Neural progenitor cell (in vitro differentiated cells): ENCODE data around the gene ZNF202. TPM values are rescaled to one million over a fixed set of nuclear protein-coding genes. Genes with fewer than 3 reads are reported as not detected.

Experiments
- DNase-seq: peaks from one replicate; pipeline ENCODE4 v3.0.0-alpha.2; 2016; ENCODE audit warnings: low spot score
- H2AFZ ChIP-seq: fragments of 200-600 bp; sonication (generic); replicated peaks from 2 replicates; pipeline ENCODE4 v1.6.1; 2016; ENCODE audit warnings: antibody characterized with exemption
- H3F3A ChIP-seq: fragments of 200-600 bp; sonication (generic); 2 replicates; pipeline ENCODE4 v1.6.1; 2016; ENCODE audit warnings: antibody characterized with exemption, low read depth
- H3K27ac ChIP-seq: fragments of 200-600 bp; sonication (generic); 2 replicates; pipeline ENCODE4 v1.5.1; 2016; ENCODE audit warnings: mild to moderate bottlenecking
- H3K27me3 ChIP-seq: fragments of 200-600 bp; sonication (generic); 2 replicates; pipeline ENCODE4 v1.6.1; 2016; ENCODE audit warnings: mild to moderate bottlenecking, moderate library complexity
- H3K36me3 ChIP-seq: fragments of 200-600 bp; sonication (generic); 2 replicates; pipeline ENCODE4 v1.5.1; 2016
- H3K4me1 ChIP-seq: fragments of 200-600 bp; sonication (generic); 2 replicates; pipeline ENCODE4 v1.6.1; 2016; ENCODE audit warnings: mixed run types
- H3K4me2 ChIP-seq: fragments of 200-600 bp; sonication (generic); 2 replicates; pipeline ENCODE4 v1.6.1; 2016
- H3K4me3 ChIP-seq: fragments of 200-600 bp; sonication (generic); 2 replicates; pipeline ENCODE4 v1.5.1; 2016
- H3K79me2 ChIP-seq: fragments of 200-600 bp; sonication (generic); 2 replicates; pipeline ENCODE4 v1.6.1; 2016; ENCODE audit warnings: low read depth
- H3K9ac ChIP-seq: fragments of 200-600 bp; sonication (generic); 2 replicates; pipeline ENCODE4 v1.6.1; 2016
- H3K9me3 ChIP-seq: fragments of 200-600 bp; sonication (generic); 2 replicates; pipeline ENCODE4 v1.5.1; 2016; ENCODE audit warnings: low read depth
- H4K20me1 ChIP-seq: fragments of 200-600 bp; sonication (generic); 2 replicates; pipeline ENCODE4 v1.6.1; 2016; ENCODE audit warnings: low read depth
- H3K27ac Mint-ChIP-seq: 3 replicates; pipeline ENCODE4 v1.8.0; 2021; ENCODE audit warnings: mixed read lengths
- H3K27me3 Mint-ChIP-seq: 2 replicates; pipeline ENCODE4 v1.8.0; 2022; ENCODE audit warnings: low read depth, mild to moderate bottlenecking, inconsistent platforms, moderate library complexity, mixed read lengths; ENCODE audit not compliant: insufficient read depth
- H3K36me3 Mint-ChIP-seq: 3 replicates; pipeline ENCODE4 v1.8.0; 2021; ENCODE audit warnings: mixed read lengths
- H3K4me1 Mint-ChIP-seq: 3 replicates; pipeline ENCODE4 v1.8.0; 2021; ENCODE audit warnings: mixed read lengths
- H3K4me3 Mint-ChIP-seq: 3 replicates; pipeline ENCODE4 v1.8.0; 2021; ENCODE audit warnings: mild to moderate bottlenecking, moderate library complexity, mixed read lengths
- H3K9me3 Mint-ChIP-seq: 3 replicates; pipeline ENCODE4 v1.8.0; 2020; ENCODE audit warnings: mixed read lengths
- EZH2 ChIP-seq: fragments of 200-600 bp; sonication (generic); IDR thresholded peaks from 2 replicates; pipeline ENCODE4 v1.6.1; 2017; ENCODE audit warnings: antibody characterized with exemption, mild to moderate bottlenecking, moderate library complexity
- EZH2phosphoT487 ChIP-seq: fragments of 200-600 bp; sonication (generic); IDR thresholded peaks from 2 replicates; pipeline ENCODE4 v1.6.1; 2017; ENCODE audit warnings: antibody characterized with exemption
- total RNA-seq: library from RNA; depleted of rRNA; stranded (reverse); fragments of >200 nt; gene quantifications from 2 replicates; pipeline ENCODE4 v1.2.3, GENCODE V29; 2015; ENCODE audit warnings: low replicate concordance
- TF ChIP-seq, protein P1 (sequence below): fragments of 200-600 bp; sonication (generic); IDR thresholded peaks from 2 replicates; pipeline ENCODE4 v1.5.1; 2017; ENCODE audit warnings: antibody characterized with exemption, mild to moderate bottlenecking

ZNF202 gene
- total RNA-seq, 1 donor from 2014 or later = 16.4 TPM

- Histone ChIP-seq H3K36me3 (no peaks in the 10 kb centered on the region), H3K27ac (no peak overlapping the region), H3F3A (no peaks in the 10 kb centered on the region), H4K20me1 (no peaks in the 10 kb centered on the region), H3K4me3 (no peak overlapping the region), H3K9ac (no peak overlapping the region), H3K4me2 (no peak overlapping the region), H3K27me3 (no peaks in the 10 kb centered on the region), H3K4me1 (no peaks in the 10 kb centered on the region), H3K79me2 (no peaks in the 10 kb centered on the region), H2AFZ (no peak overlapping the region), H3K9me3 (no peaks in the 10 kb centered on the region)
- Mint-ChIP-seq H3K4me3 (no peak overlapping the region), H3K27ac (no peak overlapping the region), H3K36me3 (no peaks in the 10 kb centered on the region), H3K27me3 (peaks cover 3% of the 10 kb centered on the region), H3K4me1 (no peaks in the 10 kb centered on the region), H3K9me3 (no peaks in the 10 kb centered on the region)
- no peak for TF ChIP-seq EZH2
- TF ChIP-seq, protein P1, sequence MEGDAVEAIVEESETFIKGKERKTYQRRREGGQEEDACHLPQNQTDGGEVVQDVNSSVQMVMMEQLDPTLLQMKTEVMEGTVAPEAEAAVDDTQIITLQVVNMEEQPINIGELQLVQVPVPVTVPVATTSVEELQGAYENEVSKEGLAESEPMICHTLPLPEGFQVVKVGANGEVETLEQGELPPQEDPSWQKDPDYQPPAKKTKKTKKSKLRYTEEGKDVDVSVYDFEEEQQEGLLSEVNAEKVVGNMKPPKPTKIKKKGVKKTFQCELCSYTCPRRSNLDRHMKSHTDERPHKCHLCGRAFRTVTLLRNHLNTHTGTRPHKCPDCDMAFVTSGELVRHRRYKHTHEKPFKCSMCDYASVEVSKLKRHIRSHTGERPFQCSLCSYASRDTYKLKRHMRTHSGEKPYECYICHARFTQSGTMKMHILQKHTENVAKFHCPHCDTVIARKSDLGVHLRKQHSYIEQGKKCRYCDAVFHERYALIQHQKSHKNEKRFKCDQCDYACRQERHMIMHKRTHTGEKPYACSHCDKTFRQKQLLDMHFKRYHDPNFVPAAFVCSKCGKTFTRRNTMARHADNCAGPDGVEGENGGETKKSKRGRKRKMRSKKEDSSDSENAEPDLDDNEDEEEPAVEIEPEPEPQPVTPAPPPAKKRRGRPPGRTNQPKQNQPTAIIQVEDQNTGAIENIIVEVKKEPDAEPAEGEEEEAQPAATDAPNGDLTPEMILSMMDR = peak; percentile 97
- DNase-seq = peak; percentile 79
These were observed 33.8 kb downstream of the ZNF202 start for GRCh38 chr11:123707606-123708205.

DNA sequence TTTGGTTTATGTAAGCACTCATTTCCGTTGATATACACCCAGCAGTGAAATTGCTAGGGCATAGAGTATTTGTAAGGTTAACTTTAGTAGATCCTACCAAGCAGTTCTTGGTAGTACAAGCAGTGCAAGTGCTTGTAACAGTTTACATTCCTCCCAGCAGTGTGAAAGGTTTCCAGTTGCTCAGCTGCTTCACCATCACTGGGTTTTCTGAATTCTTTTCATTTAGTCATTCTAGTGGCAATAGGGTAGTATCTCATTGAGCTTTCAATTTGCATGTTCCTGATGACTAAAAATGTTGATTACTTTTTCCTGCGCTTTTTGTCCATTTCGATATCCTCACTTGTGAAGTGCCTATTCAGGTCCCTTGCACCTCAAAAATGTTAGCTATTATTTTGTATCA lies 34.3 kb downstream of the ZNF202 start:
- Histone ChIP-seq H3K9ac (no peak overlapping the region), H3K79me2 (no peaks in the 10 kb centered on the region), H3K4me3 (no peak overlapping the region), H4K20me1 (no peaks in the 10 kb centered on the region), H2AFZ (no peak overlapping the region), H3K4me1 (no peaks in the 10 kb centered on the region), H3K27ac (no peak overlapping the region), H3K9me3 (no peaks in the 10 kb centered on the region), H3K36me3 (no peaks in the 10 kb centered on the region), H3F3A (no peaks in the 10 kb centered on the region), H3K27me3 (no peaks in the 10 kb centered on the region), H3K4me2 (no peak overlapping the region)
- Mint-ChIP-seq H3K9me3 (no peaks in the 10 kb centered on the region), H3K4me1 (no peaks in the 10 kb centered on the region), H3K36me3 (no peaks in the 10 kb centered on the region), H3K27me3 (no peaks in the 10 kb centered on the region), H3K4me3 (no peak overlapping the region), H3K27ac (no peak overlapping the region)
- no peak for DNase-seq
- TF ChIP-seq EZH2 (no peak), EZH2phosphoT487 (no peak)
- TF ChIP-seq, protein P1 = no peak

DNA sequence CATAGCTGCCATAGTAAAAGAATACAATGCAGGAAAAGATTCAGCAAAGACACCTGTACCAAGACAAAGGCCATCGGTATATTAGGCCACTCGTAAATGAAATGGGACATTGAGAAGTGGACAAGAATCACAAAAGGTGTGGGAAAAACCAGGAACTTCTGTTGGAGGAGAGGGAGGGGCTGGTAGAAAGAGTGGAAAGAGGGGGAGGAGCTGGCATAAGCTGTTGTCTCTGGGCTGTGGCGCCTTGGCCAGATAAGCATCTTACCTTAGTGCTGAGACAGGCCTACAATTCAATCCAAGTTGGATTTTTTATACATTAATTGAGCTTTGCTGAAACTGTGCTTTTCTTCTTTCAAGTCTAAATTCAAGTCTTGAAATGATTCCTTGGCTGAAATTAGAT lies 37.1 kb downstream of the ZNF202 start:
- Histone ChIP-seq H3K4me3 (no peak overlapping the region), H3K4me2 (no peak overlapping the region), H3K9me3 (no peaks in the 10 kb centered on the region), H3F3A (no peaks in the 10 kb centered on the region), H3K27me3 (no peaks in the 10 kb centered on the region), H2AFZ (no peak overlapping the region), H3K79me2 (no peaks in the 10 kb centered on the region), H3K9ac (no peak overlapping the region), H4K20me1 (no peaks in the 10 kb centered on the region), H3K27ac (no peak overlapping the region), H3K4me1 (no peaks in the 10 kb centered on the region), H3K36me3 (no peaks in the 10 kb centered on the region)
- TF ChIP-seq EZH2 (no peak), EZH2phosphoT487 (no peak)
- TF ChIP-seq, protein P1 = no peak
- Mint-ChIP-seq H3K4me1 (no peaks in the 10 kb centered on the region), H3K27me3 (no peaks in the 10 kb centered on the region), H3K36me3 (no peaks in the 10 kb centered on the region), H3K4me3 (no peak overlapping the region), H3K27ac (no peak overlapping the region), H3K9me3 (peaks cover 2% of the 10 kb centered on the region)
- no peak for DNase-seq
